Hematopoietic multipotent progenitor cell treated with erythropoietin and hydrocortisone succinate and interleukin-3 and kit ligand, for 17 days (in vitro differentiated cells): ENCODE data around the gene PRR15.

ENCODE experiments used
- DNase-seq: peaks from one replicate; pipeline ENCODE4 v3.0.0-alpha.2; 2015; ENCODE audit warnings: low spot score

Gene PRR15

GRCh38 chr7:29609162-29610037 is 45.8 kb downstream of the PRR15 start:
- DNase-seq: peak; percentile 29

- DNase-seq: no peak
These were observed 46.5 kb downstream of the PRR15 start for GRCh38 chr7:29610086-29610485.

GRCh38 chr7:29611941-29612544 is 48.4 kb downstream of the PRR15 start:
- DNase-seq: no peak

- no peak for DNase-seq
These were observed 49.0 kb downstream of the PRR15 start for GRCh38 chr7:29612596-29612995.

GRCh38 chr7:29613100-29613499 is 49.5 kb downstream of the PRR15 start:
- no peak for DNase-seq

GRCh38 chr7:29614229-29614628 is 50.6 kb downstream of the PRR15 start:
- no peak for DNase-seq
